K562 (cell line): ENCODE measurements around the gene ING4. TPM values are rescaled to one million over a fixed set of nuclear protein-coding genes. Genes with fewer than 3 reads are reported as not detected.

Experiments
- BRD4 ChIP-seq: fragments of 200-600 bp; sonication (generic); IDR thresholded peaks from 2 replicates; pipeline ENCODE4 v1.6.1; 2017; ENCODE audit warnings: inconsistent platforms
- CEBPG ChIP-seq, 3 experiments: fragments of 200-800 bp in 1 of 3; sonication (Bioruptor generic) in 1 of 3; sonication (generic) in 1 of 3; formaldehyde crosslinking in 1 of 3; IDR thresholded peaks in 2 of 3; conservative IDR thresholded peaks in 1 of 3; 2 replicates each; pipeline versions ENCODE4 v1.6.1 to v1.8.0; 2016 to 2022; ENCODE audit warnings: missing compliant biosample characterization in 2 of 3, missing genetic modification characterization in 2 of 3, mild to moderate bottlenecking in 1 of 3, missing genetic modification reagents in 1 of 3
- COPS2 ChIP-seq: fragments of 450-650 bp; conservative IDR thresholded peaks from 2 replicates; pipeline ENCODE4 v1.6.1; 2016; ENCODE audit warnings: mild to moderate bottlenecking, moderate library complexity
- DMBX1 ChIP-seq: fragments of 250-450 bp; sonication (Bioruptor Pico); IDR thresholded peaks from 2 replicates; pipeline ENCODE4 v1.8.0; 2022; ENCODE audit warnings: inconsistent platforms, mild to moderate bottlenecking, moderate library complexity, borderline replicate concordance
- FOXJ3 ChIP-seq: sonication (generic); formaldehyde crosslinking; IDR thresholded peaks from 2 replicates; pipeline ENCODE4 v1.4.0; 2020; ENCODE audit warnings: mild to moderate bottlenecking, missing genetic modification reagents
- HNRNPL ChIP-seq: fragments of 200-400 bp; formaldehyde crosslinking; IDR thresholded peaks from 2 replicates; pipeline ENCODE4 v1.6.1; 2017; ENCODE audit warnings: low read depth, mild to moderate bottlenecking, low read length
- LARP7 ChIP-seq: fragments of 450-650 bp; IDR thresholded peaks from 2 replicates; pipeline ENCODE4 v1.6.1; 2016
- MYBL2 ChIP-seq, 2 experiments: fragments of 450-650 bp in 1 of 2; sonication (generic) in 1 of 2; formaldehyde crosslinking in 1 of 2; IDR thresholded peaks; 2 replicates each; pipeline versions ENCODE4 v1.6.1 to v1.8.1; 2017 to 2022; ENCODE audit warnings: borderline replicate concordance in 1 of 2, inconsistent platforms in 1 of 2, low read depth in 1 of 2, mild to moderate bottlenecking in 1 of 2, missing genetic modification reagents in 1 of 2, moderate library complexity in 1 of 2
- NFRKB ChIP-seq: fragments of 450-650 bp; IDR thresholded peaks from 2 replicates; pipeline ENCODE4 v1.6.1; 2016; ENCODE audit warnings: low read depth
- NR2C2 ChIP-seq, 2 experiments: fragments of 200-800 bp in 1 of 2; sonication (Bioruptor generic) in 1 of 2; sonication (generic) in 1 of 2; formaldehyde crosslinking in 1 of 2; IDR thresholded peaks; 2 replicates each; pipeline versions ENCODE4 v1.6.1 to v1.8.0; 2016 to 2022; ENCODE audit warnings: mild to moderate bottlenecking in 1 of 2, missing compliant biosample characterization in 1 of 2, missing genetic modification characterization in 1 of 2, missing genetic modification reagents in 1 of 2
- SNIP1 ChIP-seq: fragments of 450-650 bp; IDR thresholded peaks from 2 replicates; pipeline ENCODE4 v1.7.1; 2017; ENCODE audit warnings: low read depth, mild to moderate bottlenecking
- TAF7 ChIP-seq: fragments of 450-650 bp; IDR thresholded peaks from 2 replicates; pipeline ENCODE4 v1.6.1; 2016; ENCODE audit warnings: missing genetic modification characterization, missing compliant biosample characterization
- VEZF1 ChIP-seq: fragments of 200-800 bp; sonication (Bioruptor generic); IDR thresholded peaks from 2 replicates; pipeline ENCODE4 v1.6.1; 2017; ENCODE audit warnings: missing genetic modification characterization, missing compliant biosample characterization
- ZNF444 ChIP-seq: fragments of 250-450 bp; sonication (Bioruptor Pico); IDR thresholded peaks from 2 replicates; pipeline ENCODE4 v1.4.0; 2020; ENCODE audit warnings: mild to moderate bottlenecking, moderate library complexity
- ZNF707 ChIP-seq: fragments of 250-450 bp; sonication (Bioruptor Pico); conservative IDR thresholded peaks from 2 replicates; pipeline ENCODE4 v1.8.0; 2022; ENCODE audit warnings: inconsistent platforms, mild to moderate bottlenecking, moderate library complexity
- ZNF76 ChIP-seq: fragments of 250-450 bp; sonication (Bioruptor Pico); IDR thresholded peaks from 2 replicates; pipeline ENCODE4 v1.4.0; 2020; ENCODE audit warnings: mild to moderate bottlenecking, moderate library complexity, borderline replicate concordance
- polyA plus RNA-seq, 8 experiments: library from polyadenylated mRNA; depleted of rRNA in 4 of 8; stranded (reverse) in 5 of 8; unstranded in 3 of 8; fragments of >200 nt; fragmentation: Nextera tagmentation in 2 of 8; fragmentation: Illumina TruSeq in 1 of 8; extraction: Ambion mirVana in 2 of 8; extraction: Trizol in 1 of 8; gene quantifications; 2 replicates each; pipeline versions ENCODE4 v1.2.1 to v1.2.3, GENCODE V29; 2011 to 2014; ENCODE audit warnings: inconsistent platforms in 1 of 8, missing spikeins in 1 of 8
- total RNA-seq, 7 experiments: library from RNA; depleted of rRNA in 6 of 7; stranded (reverse); fragments of >200 nt in 6 of 7; fragmentation: Illumina TruSeq in 2 of 7; extraction: Trizol in 2 of 7; gene quantifications; 2 replicates each; pipeline versions ENCODE4 v1.2.1 to v1.2.3, GENCODE V29; 2011 to 2021; ENCODE audit warnings: low replicate concordance in 1 of 7
- TF ChIP-seq, protein P1 (sequence below): sonication (generic); formaldehyde crosslinking; IDR thresholded peaks from 2 replicates; pipeline ENCODE4 v1.8.0; 2022; ENCODE audit warnings: missing genetic modification reagents, mild to moderate bottlenecking, borderline replicate concordance
- TF ChIP-seq, protein P2 (sequence below): sonication (generic); formaldehyde crosslinking; IDR thresholded peaks from 2 replicates; pipeline ENCODE4 v1.8.0; 2022; ENCODE audit warnings: mild to moderate bottlenecking, missing genetic modification reagents
- TF ChIP-seq, protein P3 (sequence below), 2 experiments: fragments of 450-650 bp; IDR thresholded peaks; 2 replicates each; pipeline ENCODE4 v1.6.1; 2016

Gene ING4
- total and polyA plus RNA-seq, 9 of the 15 experiments (the other 6 are each of a cell fraction or from before 2014, with no cell fraction given), result 6.6 to 30.2 (median 15.7) TPM

GRCh38 chr12:6607751-6608591 is 54.9 kb downstream of the ING4 start (continued):
- TF ChIP-seq, protein P1, sequence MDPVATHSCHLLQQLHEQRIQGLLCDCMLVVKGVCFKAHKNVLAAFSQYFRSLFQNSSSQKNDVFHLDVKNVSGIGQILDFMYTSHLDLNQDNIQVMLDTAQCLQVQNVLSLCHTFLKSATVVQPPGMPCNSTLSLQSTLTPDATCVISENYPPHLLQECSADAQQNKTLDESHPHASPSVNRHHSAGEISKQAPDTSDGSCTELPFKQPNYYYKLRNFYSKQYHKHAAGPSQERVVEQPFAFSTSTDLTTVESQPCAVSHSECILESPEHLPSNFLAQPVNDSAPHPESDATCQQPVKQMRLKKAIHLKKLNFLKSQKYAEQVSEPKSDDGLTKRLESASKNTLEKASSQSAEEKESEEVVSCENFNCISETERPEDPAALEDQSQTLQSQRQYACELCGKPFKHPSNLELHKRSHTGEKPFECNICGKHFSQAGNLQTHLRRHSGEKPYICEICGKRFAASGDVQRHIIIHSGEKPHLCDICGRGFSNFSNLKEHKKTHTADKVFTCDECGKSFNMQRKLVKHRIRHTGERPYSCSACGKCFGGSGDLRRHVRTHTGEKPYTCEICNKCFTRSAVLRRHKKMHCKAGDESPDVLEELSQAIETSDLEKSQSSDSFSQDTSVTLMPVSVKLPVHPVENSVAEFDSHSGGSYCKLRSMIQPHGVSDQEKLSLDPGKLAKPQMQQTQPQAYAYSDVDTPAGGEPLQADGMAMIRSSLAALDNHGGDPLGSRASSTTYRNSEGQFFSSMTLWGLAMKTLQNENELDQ (CRISPR knock-in tag), result no peak
- TF ChIP-seq BRD4 (no peak), LARP7 (no peak), HNRNPL (no peak), FOXJ3 (no peak), COPS2 (no peak), ZNF707 (no peak), VEZF1 (CRISPR knock-in tag) (peak; percentile 86), MYBL2 (IDR thresholded peaks at IDR 0.05; ENCODE audit: low read depth) (peak; percentile 34; the same call in 1 of the 2 replicates), MYBL2 (CRISPR knock-in tag; IDR thresholded peaks at IDR 0.05; ENCODE audit: borderline replicate concordance) (no peak), ZNF444 (0 out of 2 replicates have a peak, but pooled peaks have one; percentile 37), ZNF76 (CRISPR knock-in tag) (no peak), SNIP1 (peak; percentile 49; the same call in 1 of the 2 replicates), TAF7 (tag) (no peak), NR2C2 (CRISPR knock-in tag; IDR thresholded peaks at IDR 0.05) (no peak), NR2C2 (tag; IDR thresholded peaks at IDR 0.05) (peak; percentile 24; the same call in 1 of the 2 replicates), CEBPG (CRISPR knock-in tag; IDR thresholded peaks at IDR 0.05) (no peak), CEBPG (tag; conservative IDR thresholded peaks at IDR 0.05 in 1 of 2, IDR thresholded peaks at IDR 0.05 in 1 of 2) (no peak), NFRKB (peak; percentile 61; the same call in 1 of the 2 replicates), DMBX1 (peak; percentile 86)
- TF ChIP-seq, protein P2, sequence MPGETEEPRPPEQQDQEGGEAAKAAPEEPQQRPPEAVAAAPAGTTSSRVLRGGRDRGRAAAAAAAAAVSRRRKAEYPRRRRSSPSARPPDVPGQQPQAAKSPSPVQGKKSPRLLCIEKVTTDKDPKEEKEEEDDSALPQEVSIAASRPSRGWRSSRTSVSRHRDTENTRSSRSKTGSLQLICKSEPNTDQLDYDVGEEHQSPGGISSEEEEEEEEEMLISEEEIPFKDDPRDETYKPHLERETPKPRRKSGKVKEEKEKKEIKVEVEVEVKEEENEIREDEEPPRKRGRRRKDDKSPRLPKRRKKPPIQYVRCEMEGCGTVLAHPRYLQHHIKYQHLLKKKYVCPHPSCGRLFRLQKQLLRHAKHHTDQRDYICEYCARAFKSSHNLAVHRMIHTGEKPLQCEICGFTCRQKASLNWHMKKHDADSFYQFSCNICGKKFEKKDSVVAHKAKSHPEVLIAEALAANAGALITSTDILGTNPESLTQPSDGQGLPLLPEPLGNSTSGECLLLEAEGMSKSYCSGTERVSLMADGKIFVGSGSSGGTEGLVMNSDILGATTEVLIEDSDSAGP (CRISPR knock-in tag), result no peak
- TF ChIP-seq, protein P3, sequence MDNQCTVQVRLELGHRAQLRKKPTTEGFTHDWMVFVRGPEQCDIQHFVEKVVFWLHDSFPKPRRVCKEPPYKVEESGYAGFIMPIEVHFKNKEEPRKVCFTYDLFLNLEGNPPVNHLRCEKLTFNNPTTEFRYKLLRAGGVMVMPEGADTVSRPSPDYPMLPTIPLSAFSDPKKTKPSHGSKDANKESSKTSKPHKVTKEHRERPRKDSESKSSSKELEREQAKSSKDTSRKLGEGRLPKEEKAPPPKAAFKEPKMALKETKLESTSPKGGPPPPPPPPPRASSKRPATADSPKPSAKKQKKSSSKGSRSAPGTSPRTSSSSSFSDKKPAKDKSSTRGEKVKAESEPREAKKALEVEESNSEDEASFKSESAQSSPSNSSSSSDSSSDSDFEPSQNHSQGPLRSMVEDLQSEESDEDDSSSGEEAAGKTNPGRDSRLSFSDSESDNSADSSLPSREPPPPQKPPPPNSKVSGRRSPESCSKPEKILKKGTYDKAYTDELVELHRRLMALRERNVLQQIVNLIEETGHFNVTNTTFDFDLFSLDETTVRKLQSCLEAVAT (IDR thresholded peaks at IDR 0.05), result peak in 1 of 2 experiments; percentile 48; a peak in 1 of 4 replicates
